ENCODE results near the gene NTM. TPM values are rescaled to one million over a fixed set of nuclear protein-coding genes. Genes with fewer than 3 reads are reported as not detected.

Gene NTM
- total and polyA plus RNA-seq, 2 donors (not counting 3 experiments of a cell fraction or from before 2014, with no cell fraction given), result 1.00 to 1.1 TPM

GRCh38 chr11:131652231-131652630 is 281.8 kb downstream of the NTM start:
- Histone ChIP-seq H3K9me1 (replicated peaks; ENCODE audit: control insufficient read depth, extremely low read depth, insufficient read depth, low read length) (no peaks in the 10 kb centered on the region), H3K4me3 (replicated peaks in 1 of 3; ENCODE audit: insufficient read depth in 1 of 3, low read depth in 1 of 3, low read length in 3 of 3) (no peak overlapping the region), H3K27ac (ENCODE audit: insufficient read depth, low read depth, low read length) (no peak overlapping the region), H2AFZ (ENCODE audit: low read depth, low read length) (no peak overlapping the region), H4K20me1 (replicated peaks; ENCODE audit: control insufficient read depth, extremely low read depth, insufficient read depth, low read length) (no peaks in the 10 kb centered on the region), H3K9me3 (replicated peaks; ENCODE audit: control insufficient read depth, insufficient read depth, low read length) (no peaks in the 10 kb centered on the region), H3K4me2 (ENCODE audit: insufficient read depth, low read length) (no peak overlapping the region), H3K27me3 (ENCODE audit: control insufficient read depth in 2 of 2, insufficient read depth in 2 of 2, low read length in 2 of 2) (no peaks in the 10 kb centered on the region), H3K79me2 (ENCODE audit: control insufficient read depth, insufficient read depth, low read length) (no peaks in the 10 kb centered on the region), H3K4me1 (ENCODE audit: control insufficient read depth, extremely low read depth, insufficient read depth, low read length) (no peaks in the 10 kb centered on the region), H3K9ac (replicated peaks; ENCODE audit: extremely low read depth, insufficient read depth, low read length) (no peak overlapping the region), H3K36me3 (ENCODE audit: control insufficient read depth in 2 of 2, extremely low read depth in 1 of 2, insufficient read depth in 2 of 2, low read length in 2 of 2) (no peaks in the 10 kb centered on the region)
- intact Hi-C loops (cut with micrococcal nuclease) (no loop called here), dilution Hi-C loops (cut with MboI; ENCODE audit: extremely low pct_ligation_motif_present, low sequenced_read_pairs) (loop anchor here (25.0 kb wide), 1 partner anchor 590 kb away; no protein-coding TSS in a partner anchor)
- DNase-seq (ENCODE audit: low read depth, low spot score) (no peak), FAIRE-seq (no peak)
- POLR2A ChIA-PET, result no interaction called here
- CTCF ChIA-PET, result no interaction called here
- TF ChIP-seq POLR2AphosphoS5 (IDR thresholded peaks at IDR 0.05; ENCODE audit: insufficient read depth, low read depth, low read length) (no peak), FOS (IDR thresholded peaks at IDR 0.05; ENCODE audit: borderline replicate concordance, insufficient read depth, low read length) (no peak), MYC (IDR thresholded peaks at IDR 0.05; ENCODE audit: low read depth, low read length) (no peak), POLR2A (IDR thresholded peaks at IDR 0.05; ENCODE audit: low read depth, low read length) (no peak), EZH2 (IDR thresholded peaks at IDR 0.05; ENCODE audit: borderline replicate concordance, low read depth, low read length, severe bottlenecking) (no peak), JUN (IDR thresholded peaks at IDR 0.05; ENCODE audit: borderline replicate concordance, insufficient read depth, insufficient read length, low read depth) (no peak), GATA2 (IDR thresholded peaks at IDR 0.05; ENCODE audit: insufficient read depth, insufficient read length, low read depth, low read length) (no peak), CTCF (IDR thresholded peaks at IDR 0.05; ENCODE audit: extremely low read depth in 1 of 2, insufficient read depth in 1 of 2, low read depth in 1 of 2, low read length in 2 of 2) (no peak), MAX (IDR thresholded peaks at IDR 0.05; ENCODE audit: insufficient read depth, insufficient read length) (no peak)
- BruUV-seq (replicated peaks), result no TSS peak

Measured in endothelial cell of umbilical vein (primary cell).